ENCODE measurements around the gene MAP3K9.

- no peak for TF ChIP-seq CTCF (IDR thresholded peaks at IDR 0.05; ENCODE audit: insufficient read depth, low read depth, low read length)
- TF ChIP-seq EZH2 (IDR thresholded peaks at IDR 0.05; ENCODE audit: insufficient read depth, low read length), result no peak
Observed at GRCh38 chr14:70791971-70792370, 17.3 kb downstream of the MAP3K9 start.
